ENCODE measurements around the gene SLC28A3. TPM values are rescaled to one million over a fixed set of nuclear protein-coding genes. Genes with fewer than 3 reads are reported as not detected.

Gene SLC28A3
- total RNA-seq, 1 experiment from 2014 or later, result not detected

- in situ Hi-C loops (cut with HindIII; ENCODE audit: low pct_unique_long_range_greater_than_20kb, low sequenced_read_pairs) (no loop called here), intact Hi-C loops (cut with micrococcal nuclease; ENCODE audit: unreplicated experiment) (no loop called here)
- ATAC-seq (no peak), DNase-seq (ENCODE audit: low read depth, low spot score) (no peak)
- H3K27ac ChIP-seq (ENCODE audit: low read length), result no peak overlapping the region
- CTCF ChIA-PET, result interaction anchor here (1.0 kb wide), 1 partner anchor 131 kb away, joined by 3 read pairs; no protein-coding TSS in a partner anchor
- no peaks in the 10 kb centered on the region for H3K4me1 ChIP-seq (ENCODE audit: control insufficient read depth, insufficient read depth, low read length)
- BruUV-seq (replicated peaks), result no TSS peak
- POLR2A ChIA-PET, result no interaction called here
- peaks cover 5% of the 10 kb centered on the region for H3K27me3 ChIP-seq (ENCODE audit: control insufficient read depth, insufficient read depth, low read length)
- H3K4me3 ChIP-seq (ENCODE audit: low read depth in 2 of 2, low read length in 2 of 2), result no peak overlapping the region
- no peaks in the 10 kb centered on the region for H3K9me3 ChIP-seq (ENCODE audit: control insufficient read depth, insufficient read depth, low read depth, low read length)
- H3K36me3 ChIP-seq (ENCODE audit: control insufficient read depth, insufficient read depth, low read length), result no peaks in the 10 kb centered on the region
- TF ChIP-seq SIN3A (IDR thresholded peaks at IDR 0.05; ENCODE audit: borderline replicate concordance, insufficient read depth, low read depth, low read length) (no peak), CTCF (IDR thresholded peaks at IDR 0.05) (no peak), POLR2AphosphoS5 (IDR thresholded peaks at IDR 0.05; ENCODE audit: low read depth, low read length) (no peak), TCF7L2 (IDR thresholded peaks at IDR 0.05; ENCODE audit: low read depth, low read length) (no peak), REST (IDR thresholded peaks at IDR 0.05; ENCODE audit: insufficient read depth in 1 of 2, low read depth in 2 of 2, low read length in 1 of 2) (no peak)
These were observed 74.4 kb downstream of the SLC28A3 start for GRCh38 chr9:84266087-84266561.

DNA sequence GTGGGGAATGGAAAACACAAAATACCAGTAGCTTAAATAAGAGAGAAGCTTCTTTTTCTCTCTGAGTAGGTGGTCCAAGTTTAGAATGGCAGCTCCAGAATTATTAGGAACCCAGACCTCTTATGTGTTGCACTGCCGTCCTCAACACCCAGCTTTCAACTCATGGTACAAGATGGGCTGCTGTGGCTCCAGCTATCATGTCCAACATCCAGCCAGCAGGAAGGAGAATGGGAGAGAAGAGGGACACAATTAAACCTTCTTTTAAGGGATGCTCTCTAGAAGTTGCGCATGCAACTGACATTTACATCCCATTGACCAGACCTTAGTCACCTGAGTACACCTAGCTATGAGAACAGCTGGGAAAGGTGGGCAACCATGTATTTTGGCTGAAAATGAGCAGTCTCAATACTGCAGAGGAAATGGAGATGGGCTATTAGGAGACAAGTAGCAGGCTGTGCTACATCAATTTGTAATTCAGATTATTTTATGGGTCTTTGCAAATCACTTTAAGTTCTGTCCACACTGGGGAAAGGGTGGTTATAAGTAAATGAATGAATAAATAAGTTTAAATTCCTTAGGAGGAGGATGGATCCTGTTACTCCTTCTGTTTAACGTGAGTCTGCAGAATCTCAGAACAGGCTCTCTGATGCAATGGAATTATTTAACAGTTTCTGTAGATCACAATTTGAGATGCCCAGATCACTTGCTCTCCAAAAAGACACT is 76.1 kb downstream of the SLC28A3 start:
- DNase-seq (ENCODE audit: low read depth, low spot score), result no peak
- no peak overlapping the region for H3K27ac ChIP-seq (ENCODE audit: low read length)
- TF ChIP-seq SIN3A (IDR thresholded peaks at IDR 0.05; ENCODE audit: borderline replicate concordance, insufficient read depth, low read depth, low read length) (no peak), CTCF (IDR thresholded peaks at IDR 0.05) (no peak), POLR2AphosphoS5 (IDR thresholded peaks at IDR 0.05; ENCODE audit: low read depth, low read length) (no peak), REST (IDR thresholded peaks at IDR 0.05; ENCODE audit: insufficient read depth in 1 of 2, low read depth in 2 of 2, low read length in 1 of 2) (no peak), TCF7L2 (IDR thresholded peaks at IDR 0.05; ENCODE audit: low read depth, low read length) (no peak)
- H3K36me3 ChIP-seq (ENCODE audit: control insufficient read depth, insufficient read depth, low read length), result no peaks in the 10 kb centered on the region
- ATAC-seq, result no peak
- POLR2A ChIA-PET, result interaction anchor here (0.6 kb wide), 1 partner anchor 32 kb away, joined by 10 read pairs; no protein-coding TSS in a partner anchor
- H3K4me1 ChIP-seq (ENCODE audit: control insufficient read depth, insufficient read depth, low read length), result no peaks in the 10 kb centered on the region
- no peaks in the 10 kb centered on the region for H3K9me3 ChIP-seq (ENCODE audit: control insufficient read depth, insufficient read depth, low read depth, low read length)
- intact Hi-C loops (cut with micrococcal nuclease; ENCODE audit: unreplicated experiment), result loop anchor here (5.0 kb wide), 1 partner anchor 427 kb away; no protein-coding TSS in a partner anchor
- in situ Hi-C loops (cut with HindIII; ENCODE audit: low pct_unique_long_range_greater_than_20kb, low sequenced_read_pairs), result no loop called here
- H3K27me3 ChIP-seq (ENCODE audit: control insufficient read depth, insufficient read depth, low read length), result peaks cover 5% of the 10 kb centered on the region
- BruUV-seq (replicated peaks), result no TSS peak
- no peak overlapping the region for H3K4me3 ChIP-seq (ENCODE audit: low read depth in 2 of 2, low read length in 2 of 2)
- CTCF ChIA-PET, result interaction anchor here (0.7 kb wide), 1 partner anchor 398 kb away, joined by 3 read pairs; no protein-coding TSS in a partner anchor
